OCI-LY3 (cell line): ENCODE data around the gene CCDC86.
"Not testable (repeated sequence)": the region's sequence is repeated elsewhere in the genome, so short reads cannot be mapped to it uniquely, and the experiment has no call there.

Source experiments
- H2AFZ ChIP-seq: fragments of 200-600, 300-600 bp; shearing (Covaris generic); 2 replicates; pipeline ENCODE4 v1.6.0; 2014; ENCODE audit warnings: antibody characterized with exemption, low read depth, low read length
- H3K27ac ChIP-seq: fragments of 200-600, 300-600 bp; sonication (generic); 2 replicates; pipeline ENCODE4 v1.5.1; 2014; ENCODE audit warnings: mild to moderate bottlenecking, low read length, moderate library complexity, mixed read lengths
- H3K27me3 ChIP-seq: fragments of 200-600, 300-600 bp; sonication (generic); 2 replicates; pipeline ENCODE4 v1.6.1; 2014; ENCODE audit warnings: low read depth, low read length, mixed read lengths
- H3K36me3 ChIP-seq: fragments of 200-600, 300-600 bp; sonication (generic); replicated peaks from 2 replicates; pipeline ENCODE3; 2014; ENCODE audit warnings: low read depth, low read length, mixed read lengths
- H3K4me1 ChIP-seq: fragments of 300-600, 200-600 bp; sonication (generic); 2 replicates; pipeline ENCODE4 v1.6.1; 2014; ENCODE audit warnings: low read length, mixed read lengths
- H3K4me2 ChIP-seq: fragments of 200-600, 300-600 bp; sonication (generic); 2 replicates; pipeline ENCODE4 v1.6.1; 2014; ENCODE audit warnings: low read length, mixed read lengths
- H3K4me3 ChIP-seq: fragments of 300-600, 200-600 bp; sonication (generic); 2 replicates; pipeline ENCODE4 v1.5.1; 2014; ENCODE audit warnings: antibody characterized with exemption, mild to moderate bottlenecking, low read length, moderate library complexity
- H3K79me2 ChIP-seq: fragments of 300-600, 200-600 bp; shearing (Covaris generic); 2 replicates; pipeline ENCODE4 v1.6.1; 2014; ENCODE audit warnings: mild to moderate bottlenecking, low read length, mixed read lengths
- H3K9ac ChIP-seq: fragments of 300-600, 200-600 bp; shearing (Covaris generic); 2 replicates; pipeline ENCODE4 v1.6.0; 2014; ENCODE audit warnings: mild to moderate bottlenecking, low read length, moderate library complexity
- H3K9me3 ChIP-seq: fragments of 200-600, 300-600 bp; shearing (Covaris generic); 2 replicates; pipeline ENCODE4 v1.6.1; 2014; ENCODE audit warnings: low read length, mixed read lengths; ENCODE audit not compliant: insufficient read depth
- H4K20me1 ChIP-seq: fragments of 200-600, 300-600 bp; sonication (generic); 2 replicates; pipeline ENCODE4 v1.6.1; 2016; ENCODE audit warnings: low read length, mixed read lengths; ENCODE audit not compliant: insufficient read depth
- CTCF ChIP-seq: fragments of 200-600, 300-600 bp; sonication (generic); IDR thresholded peaks from 2 replicates; pipeline ENCODE4 v1.5.1; 2014; ENCODE audit warnings: antibody characterized with exemption, low read length, low read depth
- EZH2phosphoT487 ChIP-seq: fragments of 200-600 bp; shearing (Covaris generic); IDR thresholded peaks from 2 replicates; pipeline ENCODE4 v1.6.1; 2018; ENCODE audit warnings: antibody characterized with exemption, mixed run types, low read depth

CCDC86 gene

GRCh38 chr11:60814112-60814511 lies 27.8 kb upstream of the CCDC86 start:
- H3K27me3 ChIP-seq: peaks cover 3% of the 10 kb centered on the region; the same call in 1 of the 2 replicates
- no peaks in the 10 kb centered on the region for H3K79me2 ChIP-seq
- H4K20me1 ChIP-seq: no peaks in the 10 kb centered on the region
- TF ChIP-seq EZH2phosphoT487: no peak
- no peak for TF ChIP-seq CTCF
- H3K27ac ChIP-seq: no peak overlapping the region
- H3K9me3 ChIP-seq: peaks cover 12% of the 10 kb centered on the region; the same call in 1 of the 2 replicates
- no peak overlapping the region for H3K4me2 ChIP-seq
- H2AFZ ChIP-seq: no peak overlapping the region
- no peaks in the 10 kb centered on the region; the same call in 1 of the 2 replicates for H3K4me1 ChIP-seq
- H3K36me3 ChIP-seq: no peaks in the 10 kb centered on the region
- no peak overlapping the region for H3K4me3 ChIP-seq
- no peak overlapping the region for H3K9ac ChIP-seq

- Histone ChIP-seq H3K27me3 (peaks cover 3% of the 10 kb centered on the region; the same call in 1 of the 2 replicates), H3K9me3 (peaks cover 12% of the 10 kb centered on the region; the same call in 1 of the 2 replicates), H3K9ac (no peak overlapping the region), H3K4me2 (no peak overlapping the region), H3K27ac (no peak overlapping the region), H3K4me1 (no peaks in the 10 kb centered on the region; the same call in 1 of the 2 replicates), H4K20me1 (no peaks in the 10 kb centered on the region), H3K36me3 (no peaks in the 10 kb centered on the region), H3K4me3 (no peak overlapping the region), H3K79me2 (no peaks in the 10 kb centered on the region), H2AFZ (no peak overlapping the region)
- TF ChIP-seq CTCF: no peak
- no peak for TF ChIP-seq EZH2phosphoT487
Measured at GRCh38 chr11:60816590-60817157, 25.2 kb upstream of the CCDC86 start.

GRCh38 chr11:60818057-60818456 lies 23.9 kb upstream of the CCDC86 start:
- no peaks in the 10 kb centered on the region for H3K36me3 ChIP-seq
- H4K20me1 ChIP-seq: no peaks in the 10 kb centered on the region
- peaks cover 9% of the 10 kb centered on the region; the same call in 1 of the 2 replicates for H3K9me3 ChIP-seq
- no peak overlapping the region for H3K27ac ChIP-seq
- no peak overlapping the region for H2AFZ ChIP-seq
- H3K4me1 ChIP-seq: peaks cover 3% of the 10 kb centered on the region; the same call in 1 of the 2 replicates
- no peak overlapping the region for H3K4me2 ChIP-seq
- H3K79me2 ChIP-seq: no peaks in the 10 kb centered on the region
- peaks cover 3% of the 10 kb centered on the region; the same call in 1 of the 2 replicates for H3K27me3 ChIP-seq
- H3K9ac ChIP-seq: no peak overlapping the region
- TF ChIP-seq CTCF (no peak), EZH2phosphoT487 (no peak)
- no peak overlapping the region for H3K4me3 ChIP-seq

- Histone ChIP-seq H3K79me2 (no peaks in the 10 kb centered on the region), H3K9me3 (peaks cover under 1% of the 10 kb centered on the region; the same call in 1 of the 2 replicates), H3K9ac (no peak overlapping the region), H3K27me3 (peaks cover 3% of the 10 kb centered on the region; the same call in 1 of the 2 replicates), H3K4me1 (peaks cover 3% of the 10 kb centered on the region; the same call in 1 of the 2 replicates), H2AFZ (no peak overlapping the region), H3K4me3 (no peak overlapping the region), H3K36me3 (no peaks in the 10 kb centered on the region), H3K27ac (no peak overlapping the region), H3K4me2 (no peak overlapping the region), H4K20me1 (no peaks in the 10 kb centered on the region)
- TF ChIP-seq CTCF (no peak), EZH2phosphoT487 (no peak)
Measured at GRCh38 chr11:60821827-60822599, 19.9 kb upstream of the CCDC86 start.

GRCh38 chr11:60823745-60824306 lies 18.1 kb upstream of the CCDC86 start:
- H3K9ac ChIP-seq, H3K36me3 ChIP-seq, H3K4me3 ChIP-seq, H2AFZ ChIP-seq, H3K79me2 ChIP-seq, H4K20me1 ChIP-seq, H3K4me2 ChIP-seq, H3K27ac ChIP-seq, H3K9me3 ChIP-seq, H3K27me3 ChIP-seq, H3K4me1 ChIP-seq: not testable (repeated sequence)
